Measurements from ENCODE around the gene SLC49A3. TPM values are rescaled to one million over a fixed set of nuclear protein-coding genes. Genes with fewer than 3 reads are reported as not detected.

Gene SLC49A3
- total and polyA plus RNA-seq, 2 of the 4 experiments (the other 2 are of a cell fraction): under 0.01 to 0.32 TPM

DNA sequence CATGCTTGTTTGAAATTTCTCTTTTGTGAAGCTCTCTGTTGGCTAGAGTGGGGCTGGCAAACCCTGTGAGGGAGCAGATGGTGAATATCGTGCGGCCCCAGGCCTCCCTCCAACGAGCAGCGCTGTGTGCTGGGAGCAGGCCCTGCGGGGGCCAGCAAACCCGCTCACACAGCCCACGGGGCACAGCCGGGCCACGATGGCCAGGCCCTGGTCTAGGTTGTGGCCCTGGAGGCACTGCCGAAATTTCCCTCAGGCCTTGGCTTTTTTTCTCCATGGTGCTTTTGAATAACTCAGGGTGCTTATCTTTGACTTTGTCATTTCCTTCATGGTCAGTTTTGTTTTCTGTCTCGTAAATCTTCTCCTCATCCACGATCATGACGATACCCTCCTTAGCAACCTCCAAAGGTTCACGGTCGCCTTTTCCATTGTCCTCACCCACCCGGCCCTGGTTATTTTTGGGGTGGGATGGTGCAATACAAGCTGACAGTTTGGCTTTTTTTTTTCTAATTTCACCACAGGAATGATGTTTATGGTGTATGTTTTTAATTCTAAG, 37.4 kb upstream of the SLC49A3 start:
- CTCF ChIA-PET: no interaction called here
- Histone ChIP-seq H4K91ac (ENCODE audit: insufficient read depth, low read depth, low read length) (no peak overlapping the region), H3K36me3 (ENCODE audit: control insufficient read depth, insufficient read depth, low read length) (peaks cover 23% of the 10 kb centered on the region; the same call in 1 of the 2 replicates)

More for the DNA sequence above, 37.4 kb upstream of the SLC49A3 start:
- in situ Hi-C loops (cut with MboI; ENCODE audit: low sequenced_read_pairs) (no loop called here), dilution Hi-C loops (cut with HindIII; ENCODE audit: low sequenced_read_pairs, unreplicated experiment) (no loop called here), intact Hi-C loops (cut with micrococcal nuclease) (no loop called here)
- Histone ChIP-seq H2BK15ac (ENCODE audit: low read depth, low read length) (no peak overlapping the region), H3K4me2 (ENCODE audit: low read depth, low read length) (peak overlapping the region; percentile 40; the same call in 1 of the 2 replicates), H3K23ac (ENCODE audit: low read depth, low read length) (peak overlapping the region; percentile 20; the same call in 1 of the 2 replicates), H2BK120ac (ENCODE audit: low read depth, low read length) (peak overlapping the region; percentile 16; the same call in 1 of the 2 replicates), H3K9ac (ENCODE audit: low read depth, low read length) (no peak overlapping the region), H2BK5ac (ENCODE audit: low read depth, low read length, poor library complexity, severe bottlenecking) (no peak overlapping the region), H3K14ac (replicated peaks; ENCODE audit: low read depth, low read length) (0 out of 2 replicates have a peak overlapping the region, but pooled peaks have one; percentile 20), H3K56ac (ENCODE audit: extremely low read depth, insufficient read depth, low read length) (no peak overlapping the region), H4K5ac (ENCODE audit: low read depth, low read length) (no peak overlapping the region; the same call in 1 of the 2 replicates), H3K79me1 (ENCODE audit: low read depth in 1 of 2, low read length in 2 of 2) (peaks cover 13 to 59% of the 10 kb centered on the region in 2 experiments), H3K18ac (ENCODE audit: low read depth, low read length) (no peak overlapping the region), H4K20me1 (ENCODE audit: insufficient read depth, low read length) (peaks cover 82% of the 10 kb centered on the region), H2AFZ (replicated peaks; ENCODE audit: low read length, poor library complexity) (no peak overlapping the region), H4K8ac (ENCODE audit: low read depth in 2 of 2, low read length in 2 of 2) (no peak overlapping the region), H2BK20ac (ENCODE audit: low read depth, low read length) (no peak overlapping the region), H3K27me3 (ENCODE audit: control insufficient read depth, insufficient read depth, low read length) (no peaks in the 10 kb centered on the region), H3K4ac (ENCODE audit: low read depth, low read length) (peak overlapping the region; percentile 32; the same call in 1 of the 2 replicates), H3K9me1 (ENCODE audit: insufficient read depth, low read length) (peaks cover 9% of the 10 kb centered on the region), H3K4me1 (ENCODE audit: control insufficient read depth, insufficient read depth, low read length) (peaks cover 12% of the 10 kb centered on the region), H3K9me3 (ENCODE audit: control insufficient read depth, insufficient read depth, low read length) (no peaks in the 10 kb centered on the region), H3K27ac (ENCODE audit: insufficient read depth, low read length) (peak overlapping the region; percentile 19; the same call in 1 of the 2 replicates), H3K4me3 (ENCODE audit: insufficient read depth, low read depth, low read length) (no peak overlapping the region), H2AK5ac (ENCODE audit: low read depth, low read length) (no peak overlapping the region), H2AK9ac (replicated peaks; ENCODE audit: low read depth, low read length, poor library complexity) (no peak overlapping the region)
- WGBS, 2 experiments (ENCODE audit: extremely low coverage in 2 of 2, insufficient read length in 1 of 2): 70% methylated on average over 9 of the region's 16 CpGs; no CpG with 5 or more reads in 1 of the 2 experiments
- BruUV-seq (replicated peaks): no TSS peak
- TF ChIP-seq FOS (IDR thresholded peaks at IDR 0.05; ENCODE audit: low read depth, low read length) (no peak), RCOR1 (IDR thresholded peaks at IDR 0.05; ENCODE audit: insufficient replicate concordance, low read length) (no peak), CEBPB (IDR thresholded peaks at IDR 0.05; ENCODE audit: low read depth, low read length) (peak; percentile 84), MAFK (IDR thresholded peaks at IDR 0.05; ENCODE audit: low read depth, low read length) (no peak)
- DNase-seq (peak; percentile 44), ATAC-seq (ENCODE audit: low read depth) (peak; percentile 33)
- POLR2A ChIA-PET (ENCODE audit: unreplicated experiment): no interaction called here
